ENCODE measurements around the gene MYOD1. TPM values are rescaled to one million over a fixed set of nuclear protein-coding genes. Genes with fewer than 3 reads are reported as not detected.

MYOD1 gene
- total and polyA plus RNA-seq, 2 of the 13 experiments (the other 11 are each of a cell fraction or from before 2014, with no cell fraction given): not detected

- no peak for TF ChIP-seq RNF219 (CRISPR knock-in tag; IDR thresholded peaks at IDR 0.05)
- TF ChIP-seq ZNF143 (CRISPR knock-in tag; IDR thresholded peaks at IDR 0.05): no peak
- TF ChIP-seq PRDM15 (CRISPR knock-in tag; IDR thresholded peaks at IDR 0.05): no peak
- TF ChIP-seq ZNF331 (CRISPR knock-in tag; IDR thresholded peaks at IDR 0.05): no peak
- TF ChIP-seq AGO2 (optimal IDR thresholded peaks at IDR 0.05; ENCODE audit: low read depth, low read length): no peak
- peak; percentile 25; the same call in 1 of the 2 replicates for TF ChIP-seq ARID5B (CRISPR knock-in tag; IDR thresholded peaks at IDR 0.05)
- TF ChIP-seq KLF13 (CRISPR knock-in tag; IDR thresholded peaks at IDR 0.05): no peak
- peak; percentile 65; the same call in 1 of the 2 replicates for TF ChIP-seq CEBPB (IDR thresholded peaks at IDR 0.05; ENCODE audit: borderline replicate concordance, low read depth, low read length)
- TF ChIP-seq HDAC1 (CRISPR knock-in tag; IDR thresholded peaks at IDR 0.05): peak; percentile 44; the same call in 1 of the 2 replicates
- TF ChIP-seq HINFP (CRISPR knock-in tag; IDR thresholded peaks at IDR 0.05; ENCODE audit: low read depth): no peak
- TF ChIP-seq ZNF275 (CRISPR knock-in tag; IDR thresholded peaks at IDR 0.05; ENCODE audit: borderline replicate concordance): no peak
- no peak for TF ChIP-seq ZNF598 (CRISPR knock-in tag; IDR thresholded peaks at IDR 0.05; ENCODE audit: borderline replicate concordance)
- no peak for TF ChIP-seq ZNF513 (CRISPR knock-in tag; conservative IDR thresholded peaks at IDR 0.05)
- TF ChIP-seq NCOA5 (CRISPR knock-in tag; IDR thresholded peaks at IDR 0.05): no peak
These were observed 31.4 kb downstream of the MYOD1 start (continued) for GRCh38 chr11:17750801-17751165.
